HG03521 (cell line): Measurements from ENCODE around the gene CDYL.

Experiments used
- ATAC-seq: cut with Tn5 transposase; IDR thresholded peaks from one replicate; pipeline ENCODE4 v1.9.1; 2021; ENCODE audit warnings: mild to moderate bottlenecking, moderate library complexity; ENCODE audit not compliant: unreplicated experiment

CDYL gene

DNA sequence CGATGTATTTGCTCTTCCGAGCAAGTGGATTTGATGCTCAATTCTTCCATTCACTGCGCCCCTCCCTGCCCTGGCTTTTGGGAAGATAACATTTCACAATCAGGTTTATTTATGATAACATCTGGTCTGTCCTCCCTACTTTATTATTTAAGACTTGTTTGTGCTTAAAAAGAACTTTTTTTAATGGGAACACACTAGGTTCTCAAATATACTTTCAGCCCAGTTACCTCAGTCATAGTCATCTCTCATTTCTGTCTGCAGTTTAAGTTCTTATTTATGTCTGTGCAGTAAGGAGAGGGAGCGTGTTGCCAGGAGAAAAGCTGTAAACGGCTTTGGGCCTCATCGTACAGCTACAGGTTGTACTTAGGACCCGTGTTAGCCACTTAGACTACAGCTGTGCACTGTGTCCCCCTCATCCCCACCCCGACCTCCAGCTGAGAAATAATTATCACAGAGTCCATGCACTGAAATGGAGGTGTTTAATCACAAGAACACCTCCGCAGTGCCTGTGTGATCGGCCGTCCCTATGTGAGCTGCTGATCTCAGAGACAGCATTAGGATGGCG, 128.3 kb downstream of the CDYL start:
- ATAC-seq, result no peak

DNA sequence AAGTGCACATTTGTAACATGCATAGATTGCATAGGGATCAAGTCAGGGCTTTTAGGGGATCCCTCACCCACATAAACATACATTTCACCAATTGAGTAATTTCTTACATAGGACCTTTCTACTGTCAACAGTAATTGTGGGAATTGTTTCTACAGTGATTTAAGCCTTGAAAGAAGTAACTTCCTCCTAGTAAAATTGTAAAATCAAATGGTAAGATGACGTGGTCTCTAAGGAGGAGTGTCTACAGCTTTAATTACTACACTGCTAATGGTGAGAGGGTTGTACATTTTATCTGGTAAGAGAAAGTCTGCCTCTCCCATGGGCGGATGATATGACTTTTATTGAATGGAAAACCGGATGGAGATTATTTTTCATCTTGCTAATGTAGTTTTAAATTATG, 129.6 kb downstream of the CDYL start:
- no peak for ATAC-seq

DNA sequence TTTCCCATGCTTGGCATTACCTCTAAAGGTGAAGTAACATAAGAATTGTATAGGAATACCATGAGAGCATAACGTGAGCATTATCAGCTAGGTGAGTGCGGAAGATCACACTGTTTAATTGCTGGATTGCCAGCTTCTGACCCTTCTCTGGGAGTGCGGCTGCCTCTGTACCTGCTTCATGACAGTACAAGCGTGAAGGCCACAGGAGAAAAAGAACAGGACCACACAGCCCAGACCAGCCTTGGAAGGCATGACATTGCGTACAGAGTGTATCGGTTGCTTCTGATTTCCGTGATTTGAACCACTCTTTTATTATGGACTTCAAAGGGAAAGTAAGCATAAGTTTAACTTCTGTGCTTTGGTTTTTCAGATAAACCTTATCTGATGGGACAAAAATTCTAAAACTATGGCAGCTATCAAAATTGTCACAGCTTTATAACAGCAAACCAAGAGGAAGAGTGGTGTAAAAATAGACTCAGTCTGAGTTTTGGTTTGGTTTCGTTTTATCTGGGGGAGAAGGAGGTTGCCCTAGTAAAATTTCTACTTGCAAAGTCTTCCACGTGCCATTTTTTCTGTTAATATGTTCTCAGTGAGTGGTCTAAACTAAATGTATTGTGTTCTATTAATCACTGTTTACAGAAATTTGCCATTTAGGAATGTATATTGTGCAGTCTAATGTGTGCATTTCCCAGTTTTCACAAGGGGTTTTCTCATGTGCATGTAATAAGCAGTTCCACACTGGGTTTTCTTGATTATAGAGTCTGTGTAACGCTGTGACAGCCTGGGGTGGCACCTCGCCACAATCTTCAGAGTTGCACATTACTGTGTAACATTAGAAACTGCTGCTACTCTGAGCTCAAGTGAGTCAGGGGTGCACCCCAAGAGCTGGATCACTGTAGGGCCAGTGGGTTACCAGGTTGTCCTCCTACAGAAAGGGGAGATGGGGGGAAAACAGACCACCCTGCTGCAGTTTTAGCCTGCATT, 130.4 kb downstream of the CDYL start:
- ATAC-seq, result no peak

- ATAC-seq, result no peak
Observed at GRCh38 chr6:4907602-4908001, 131.4 kb downstream of the CDYL start.

DNA sequence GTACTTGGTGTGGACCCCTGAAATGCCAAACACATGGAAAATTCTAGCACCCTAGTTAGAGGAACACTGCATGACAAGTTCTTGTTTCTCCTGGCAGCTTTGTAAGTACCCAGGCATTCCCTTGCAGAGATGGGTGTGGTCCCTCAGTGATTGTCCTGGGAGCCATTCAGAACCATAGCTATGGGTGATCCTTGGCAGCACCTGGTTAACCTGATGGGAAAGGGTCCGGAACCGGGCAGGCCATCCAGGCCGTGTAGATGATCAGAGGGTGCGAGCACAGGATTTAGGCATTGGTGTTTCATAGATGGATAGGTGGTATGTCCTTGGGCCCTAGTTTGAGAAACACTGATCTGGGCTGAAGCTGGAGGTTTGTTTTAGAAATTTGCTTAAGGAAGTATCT, 131.9 kb downstream of the CDYL start:
- no peak for ATAC-seq

GRCh38 chr6:4909063-4909706, 133.0 kb downstream of the CDYL start:
- ATAC-seq, result no peak

- no peak for ATAC-seq
Observed at GRCh38 chr6:4910037-4910760, 134.0 kb downstream of the CDYL start.

DNA sequence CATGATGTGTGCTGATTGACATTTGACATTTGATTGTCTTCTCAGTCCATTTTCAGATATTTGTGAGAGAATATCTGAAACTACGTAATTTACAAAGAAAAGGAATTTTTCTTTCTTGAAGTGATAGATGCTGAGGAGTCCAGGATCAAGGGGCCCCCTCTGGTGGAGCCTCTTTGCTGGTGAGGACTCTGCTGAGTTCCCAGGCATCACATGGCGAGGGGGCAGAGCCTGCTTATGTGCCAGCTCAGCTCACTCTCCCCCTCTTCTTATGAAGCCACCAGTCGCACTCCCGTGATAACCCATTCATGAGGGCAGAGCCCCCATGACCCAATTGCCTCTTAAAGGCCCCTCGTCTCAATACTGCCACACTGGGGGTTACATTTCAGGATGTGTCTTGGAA, 136.4 kb downstream of the CDYL start:
- no peak for ATAC-seq

GRCh38 chr6:4913705-4914419, 137.7 kb downstream of the CDYL start:
- ATAC-seq, result no peak

DNA sequence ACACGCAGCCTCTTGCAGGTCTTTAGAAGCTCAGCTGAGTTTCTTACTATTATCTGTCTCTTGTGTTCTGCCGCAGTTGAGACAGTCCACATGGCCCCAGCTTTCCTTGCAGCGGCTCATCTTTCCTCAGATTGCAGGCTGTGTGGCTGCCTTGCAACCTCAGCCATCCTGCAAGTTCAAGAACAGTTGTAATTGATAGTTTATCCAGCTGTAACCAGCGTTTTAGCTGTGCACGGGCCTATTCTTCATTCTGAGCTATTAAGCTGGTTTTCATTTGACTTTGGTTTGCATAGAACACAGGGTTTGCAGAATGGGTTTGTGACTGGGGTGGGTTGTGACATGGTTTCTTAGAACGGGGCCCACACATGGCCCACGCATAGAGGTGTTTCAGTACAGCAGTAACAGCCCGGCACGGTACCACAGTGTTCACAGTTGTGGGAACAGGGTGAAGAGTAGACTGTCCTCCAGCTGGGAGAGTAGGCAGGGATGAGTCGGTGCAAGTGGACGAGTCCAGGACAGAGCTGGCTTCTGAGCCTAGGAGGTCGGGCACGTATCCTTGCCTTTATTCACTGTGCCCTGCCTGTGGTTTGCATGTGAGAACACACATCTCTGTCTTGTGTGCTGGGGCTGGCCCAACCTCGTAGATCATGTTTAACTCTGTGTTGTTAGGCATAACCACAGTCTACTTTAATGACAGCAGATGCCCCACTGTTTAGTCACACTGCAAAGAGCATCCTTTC, 138.4 kb downstream of the CDYL start:
- no peak for ATAC-seq

DNA sequence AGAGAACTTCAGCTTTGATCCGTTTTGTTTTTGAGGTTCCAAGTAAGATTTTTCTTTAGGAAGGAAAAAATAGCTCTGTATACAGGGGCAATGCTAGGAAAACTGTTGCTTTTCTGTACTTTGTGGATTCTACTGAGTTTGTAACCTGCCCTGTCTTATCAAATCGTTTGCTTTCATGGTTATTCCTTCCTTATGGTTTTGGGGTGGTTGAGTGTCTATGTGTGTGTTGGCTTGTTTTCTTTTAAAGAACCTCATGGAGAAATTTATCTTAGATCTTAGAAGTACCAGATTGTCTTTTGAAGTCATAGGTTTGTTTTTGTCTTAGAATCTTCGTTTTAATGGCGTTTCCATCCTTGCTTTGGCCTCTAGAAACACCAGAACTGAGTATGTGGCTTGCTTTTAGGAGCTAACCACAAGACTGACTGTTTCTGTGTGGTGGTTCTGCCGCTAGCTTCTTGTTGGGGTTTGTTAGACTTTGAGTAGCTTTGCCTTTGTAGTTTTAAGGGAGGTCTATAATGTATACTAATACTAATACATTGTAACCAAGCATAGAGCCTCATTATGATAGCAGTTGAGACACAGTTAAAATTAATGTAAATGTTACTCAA, 140.9 kb downstream of the CDYL start:
- ATAC-seq, result no peak

DNA sequence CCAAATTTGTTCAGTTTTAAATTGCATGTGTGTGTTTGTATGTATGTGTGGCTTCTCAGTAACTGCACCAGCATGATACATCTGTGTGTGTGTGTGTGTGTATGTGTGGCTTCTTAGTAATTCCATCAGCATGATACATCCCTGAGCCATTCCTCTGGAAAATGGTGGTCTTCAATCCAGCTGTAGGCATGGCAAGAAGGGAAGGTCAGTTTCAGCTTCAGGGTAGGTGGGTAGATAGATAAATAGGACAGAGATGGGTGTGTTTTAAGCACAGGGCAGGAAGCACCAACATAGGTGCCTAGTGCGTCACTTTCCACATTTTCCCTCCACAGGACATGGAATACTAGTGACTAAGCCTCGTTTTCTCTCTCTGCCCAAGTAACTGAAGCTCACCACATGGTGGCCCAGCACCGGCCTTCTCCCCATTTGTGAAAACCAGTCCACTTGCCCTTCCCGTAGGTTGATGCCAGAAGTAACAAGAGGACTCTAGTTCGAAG, 144.8 kb downstream of the CDYL start:
- ATAC-seq, result no peak

DNA sequence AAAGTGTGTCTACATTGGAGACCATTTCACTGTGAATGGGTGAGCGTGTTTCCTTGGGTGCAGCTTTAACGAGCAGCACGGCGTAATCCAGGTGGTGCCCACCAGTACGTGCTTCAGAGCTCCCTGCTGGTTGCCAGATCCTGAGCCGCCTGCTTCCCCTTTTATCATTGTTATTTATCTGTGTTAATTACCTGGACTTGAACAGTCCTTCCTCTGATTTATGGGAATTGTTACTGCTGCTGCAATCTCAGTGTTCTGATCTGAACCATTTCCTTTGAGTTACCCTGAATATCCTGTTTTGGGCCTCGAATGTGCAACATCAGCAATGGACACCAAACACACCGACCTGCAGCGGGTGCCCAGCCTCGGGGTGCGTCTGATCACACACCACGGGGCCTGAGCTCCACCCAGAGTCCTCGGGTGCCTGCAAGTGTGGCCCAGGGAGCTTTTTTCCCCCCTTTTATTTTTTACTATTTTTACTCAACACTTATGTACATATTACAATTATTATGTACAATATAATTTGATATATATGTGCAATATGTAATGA, 146.4 kb downstream of the CDYL start:
- no peak for ATAC-seq

DNA sequence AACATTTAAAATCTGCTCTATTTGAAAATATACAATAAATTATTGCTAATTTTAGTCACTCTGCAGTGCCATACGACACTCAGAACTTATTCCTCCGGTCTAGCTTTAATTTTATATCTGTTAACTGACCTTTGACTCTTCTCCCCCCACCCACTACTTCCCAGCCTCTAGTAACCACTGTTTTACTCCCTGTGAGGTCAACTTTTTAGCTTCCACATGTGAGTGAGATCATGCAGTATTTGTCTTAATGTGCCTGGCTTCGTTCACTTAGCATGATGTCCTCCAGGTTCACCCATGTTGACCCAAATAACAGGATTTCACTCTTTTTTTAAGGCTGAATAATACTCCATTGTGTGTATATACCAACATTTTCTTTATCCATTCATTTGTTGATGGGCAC, 146.9 kb downstream of the CDYL start:
- ATAC-seq, result no peak

- ATAC-seq, result no peak
Observed at GRCh38 chr6:4924661-4925271, 148.6 kb downstream of the CDYL start.

GRCh38 chr6:4925580-4925979, 149.4 kb downstream of the CDYL start:
- ATAC-seq, result no peak

GRCh38 chr6:4928426-4928825, 152.2 kb downstream of the CDYL start:
- no peak for ATAC-seq

- ATAC-seq, result no peak
Observed at GRCh38 chr6:4929097-4929718, 153.0 kb downstream of the CDYL start.
